GM18909 (cell line): Measurements from ENCODE around the gene EDNRB.
"Not testable (repeated sequence)": the region's sequence is repeated elsewhere in the genome, so short reads cannot be mapped to it uniquely, and the experiment has no call there.

Experiments
- ATAC-seq: cut with Tn5 transposase; IDR thresholded peaks from one replicate; pipeline ENCODE4 v1.9.1; 2021; ENCODE audit warnings: mild to moderate bottlenecking; ENCODE audit not compliant: unreplicated experiment, poor library complexity

Gene EDNRB

DNA sequence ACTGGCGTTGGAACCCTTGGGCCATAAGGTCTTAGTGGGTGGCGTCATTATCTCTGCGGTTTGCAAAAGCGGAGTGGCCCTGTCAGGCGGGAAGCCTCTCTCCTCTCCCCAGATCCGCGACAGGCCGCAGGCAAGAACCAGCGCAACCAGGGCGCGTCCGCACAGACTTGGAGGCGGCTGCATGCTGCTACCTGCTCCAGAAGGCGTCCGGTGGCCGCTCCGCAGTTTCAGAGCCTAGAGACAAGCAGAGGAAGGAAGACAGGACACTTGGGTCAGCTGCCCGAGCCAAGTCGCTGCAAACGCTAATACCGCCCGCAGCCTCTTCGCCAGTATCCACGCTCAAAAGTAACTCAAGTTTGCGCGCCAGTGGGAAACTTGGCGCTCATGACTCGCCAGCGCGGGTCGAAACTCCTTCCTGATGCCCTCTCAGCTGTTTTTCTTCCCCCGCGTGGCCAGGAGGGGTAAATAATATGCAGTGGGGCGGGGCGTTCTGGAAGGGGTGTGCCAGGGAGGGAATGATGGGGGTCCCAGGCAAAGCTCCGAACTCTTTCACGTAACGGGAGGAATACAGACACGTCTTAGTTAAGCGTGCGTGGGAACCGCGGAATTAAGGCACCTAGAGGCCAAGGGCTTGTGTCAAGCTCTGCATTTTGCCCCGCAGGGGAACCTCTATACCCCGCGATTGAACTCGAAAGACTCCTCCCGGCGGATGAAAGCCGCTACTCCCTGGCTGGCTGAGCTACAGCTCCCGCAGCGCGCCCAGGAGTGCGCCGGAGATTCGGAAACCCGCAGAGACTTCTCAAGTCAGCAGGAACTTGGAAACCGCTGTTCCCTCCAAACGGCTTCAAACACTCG is at the start of gene EDNRB:
Gene EDNRB, minus strand, starts transcription at position 441 of the 855 bp plus-strand sequence. Its CDS starts 258 bp downstream, at position 183.
- peak; percentile 49 for ATAC-seq

DNA sequence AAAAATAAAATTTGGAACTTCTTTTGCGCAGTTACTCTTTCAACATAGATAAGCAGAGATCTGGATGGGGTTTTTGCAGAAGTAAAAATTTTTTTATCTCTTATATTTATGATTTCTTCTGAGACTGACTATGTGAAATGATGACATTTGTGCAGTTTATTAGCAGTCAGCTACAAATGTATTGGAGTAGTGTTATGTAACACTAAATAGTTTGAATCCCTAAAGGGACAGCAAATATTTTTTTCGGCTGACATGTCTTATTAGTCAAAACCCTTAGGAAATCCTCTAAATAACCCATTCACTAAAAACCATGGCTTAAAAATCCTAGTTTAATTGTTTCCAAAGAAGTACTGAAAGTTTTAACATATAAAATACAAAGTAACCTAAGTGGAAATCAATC is 48.0 kb upstream of the EDNRB start:
- no peak for ATAC-seq

DNA sequence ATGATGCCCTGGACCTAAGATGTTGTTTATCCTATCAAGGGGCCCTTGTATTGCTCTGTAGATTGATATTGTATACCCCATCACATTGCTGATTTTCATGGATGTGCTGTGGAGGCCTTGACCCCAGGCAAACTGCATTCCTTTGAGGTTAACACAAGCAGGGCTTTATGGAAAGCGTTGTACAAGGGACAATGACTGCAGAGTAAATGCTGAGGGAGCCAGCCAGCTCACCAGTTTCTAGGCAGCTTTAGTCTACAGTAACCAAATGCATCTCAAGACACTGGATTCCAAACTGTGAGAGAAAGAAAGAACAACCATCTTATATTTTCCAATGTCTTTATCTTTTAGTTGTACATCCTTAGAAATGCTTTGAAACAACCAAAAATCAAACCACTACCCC is 34.1 kb upstream of the EDNRB start:
- no peak for ATAC-seq

DNA sequence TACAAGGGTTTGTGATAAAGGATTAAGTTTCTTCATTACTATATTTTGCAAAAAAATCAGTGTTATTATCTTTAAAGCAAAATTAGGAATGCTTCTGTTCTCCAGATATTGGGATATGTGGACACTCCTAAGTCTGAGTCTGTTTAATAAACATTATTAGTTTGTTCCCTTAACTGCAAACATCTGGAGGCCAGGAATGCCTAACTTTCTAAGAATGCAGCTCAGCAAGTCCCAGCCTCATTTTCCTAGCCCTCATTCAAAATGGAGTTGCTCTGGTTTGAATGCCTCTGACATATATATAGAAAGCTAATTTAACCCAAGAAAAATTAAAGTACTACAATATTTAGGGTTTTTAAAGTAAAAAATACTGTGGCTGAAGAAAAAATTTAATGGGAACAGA is 33.6 kb upstream of the EDNRB start:
- ATAC-seq = no peak

DNA sequence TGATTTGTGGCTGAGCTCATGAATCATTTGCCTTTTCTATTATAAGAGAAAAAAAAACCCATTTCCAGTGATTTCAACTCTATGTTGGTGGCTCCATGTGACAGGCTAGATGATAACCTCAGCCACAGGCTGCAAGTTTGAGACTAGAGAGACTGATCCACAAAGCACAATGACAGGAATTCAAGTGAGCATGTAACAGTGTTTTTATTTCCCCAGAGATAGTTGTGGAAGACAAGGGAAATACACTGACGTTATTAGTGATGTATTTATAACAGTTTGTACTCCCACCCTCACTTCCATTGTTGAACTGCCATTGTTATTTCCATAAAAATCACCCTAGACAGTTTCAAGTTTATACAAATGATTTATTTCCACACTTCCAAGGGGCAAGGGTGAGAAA is 27.9 kb upstream of the EDNRB start:
- no peak for ATAC-seq

DNA sequence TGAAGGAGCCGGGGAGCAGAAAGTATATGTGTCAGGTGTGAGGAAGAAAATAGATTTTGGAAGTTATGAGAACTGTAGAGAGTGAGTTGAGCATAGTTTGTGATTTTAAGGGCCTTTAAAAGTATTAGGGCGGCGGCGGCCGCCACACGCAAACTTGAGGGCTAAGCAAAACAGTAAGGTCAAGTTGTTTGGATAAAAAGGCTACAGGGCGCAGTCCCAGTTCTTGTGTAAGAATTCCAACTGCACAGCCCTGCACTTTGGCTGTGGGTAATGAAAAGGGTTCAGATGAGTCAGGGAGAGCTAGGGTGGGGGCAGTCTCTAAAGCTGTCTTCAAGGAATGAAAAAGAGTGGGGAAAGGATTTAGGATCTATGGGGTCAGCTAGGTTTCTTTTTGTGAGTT is 16.4 kb upstream of the EDNRB start:
- not testable (repeated sequence) for ATAC-seq

DNA sequence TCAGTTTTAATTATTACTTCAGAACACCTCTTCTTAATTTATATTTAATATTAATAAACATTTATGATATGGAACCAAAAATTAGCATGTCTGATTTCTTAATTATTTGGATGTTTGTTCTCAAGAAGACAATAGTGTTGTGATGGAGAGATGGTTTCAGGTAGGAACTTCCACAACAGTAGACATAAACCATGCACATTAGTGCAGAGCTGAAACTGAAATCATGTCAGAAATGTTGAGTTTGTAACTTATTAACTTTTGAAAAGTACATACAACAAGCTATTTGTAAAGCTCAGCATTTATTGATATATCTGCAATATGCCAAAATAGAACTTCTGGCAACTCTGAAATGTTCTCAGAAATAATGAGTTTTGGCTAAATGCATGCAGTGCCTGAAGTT is 11.8 kb upstream of the EDNRB start:
- ATAC-seq = peak; percentile 93

DNA sequence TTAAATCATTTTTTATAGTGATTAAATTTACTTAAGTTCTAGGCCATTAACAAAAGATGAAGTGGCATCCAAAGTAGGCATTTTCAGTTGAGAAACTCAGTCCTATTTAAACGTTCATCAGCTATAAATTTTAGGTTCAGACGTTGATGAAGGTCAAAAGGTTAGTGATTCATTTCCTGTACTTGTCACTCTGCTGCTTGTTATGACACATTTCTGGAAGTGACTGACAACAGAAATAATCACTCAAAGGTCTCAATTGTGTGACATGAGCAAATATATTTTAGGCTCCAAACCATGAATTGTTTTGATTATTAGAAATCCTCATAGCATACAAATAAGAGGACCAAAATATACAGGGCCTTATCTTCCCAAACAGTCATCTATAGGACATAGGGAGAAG is 10.3 kb upstream of the EDNRB start:
- peak; percentile 88 for ATAC-seq

DNA sequence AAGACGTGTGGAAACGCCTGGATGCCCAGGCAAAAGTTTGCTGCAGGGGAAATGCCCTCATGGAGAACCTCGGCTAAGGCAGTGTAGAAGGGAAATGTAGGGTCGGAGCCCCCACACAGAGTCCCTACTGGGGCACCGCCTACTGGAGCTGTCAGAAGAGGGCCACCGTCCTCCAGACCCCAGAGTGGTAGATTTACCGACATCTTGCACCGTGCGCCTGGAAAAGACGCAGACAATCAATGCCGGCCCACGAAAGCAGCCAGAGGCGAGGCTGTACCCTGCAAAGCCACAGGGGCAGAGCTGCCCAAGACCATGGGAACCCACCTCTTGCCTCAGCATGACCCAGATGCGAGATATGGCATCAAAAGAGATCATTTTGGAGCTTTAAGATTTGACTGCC is 7.0 kb upstream of the EDNRB start:
- ATAC-seq = no peak

DNA sequence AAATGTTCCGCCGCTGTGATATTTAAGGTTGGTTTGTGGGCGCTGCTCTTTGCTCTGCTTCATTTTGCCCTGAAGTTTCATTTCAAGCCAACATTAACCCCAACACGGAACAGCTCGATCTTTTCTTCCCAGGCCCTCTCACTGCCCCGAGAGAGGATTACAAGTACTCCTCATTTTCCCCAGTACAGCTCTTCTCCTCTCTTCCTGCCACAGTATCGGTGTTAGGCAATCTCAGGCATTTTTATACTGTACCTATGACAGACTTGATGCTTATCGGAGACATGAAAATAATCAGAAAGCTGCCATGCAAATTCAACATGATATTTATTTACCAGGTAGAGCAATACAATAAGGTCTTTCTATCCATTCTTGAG is 1.3 kb upstream of the EDNRB start:
- no peak for ATAC-seq

DNA sequence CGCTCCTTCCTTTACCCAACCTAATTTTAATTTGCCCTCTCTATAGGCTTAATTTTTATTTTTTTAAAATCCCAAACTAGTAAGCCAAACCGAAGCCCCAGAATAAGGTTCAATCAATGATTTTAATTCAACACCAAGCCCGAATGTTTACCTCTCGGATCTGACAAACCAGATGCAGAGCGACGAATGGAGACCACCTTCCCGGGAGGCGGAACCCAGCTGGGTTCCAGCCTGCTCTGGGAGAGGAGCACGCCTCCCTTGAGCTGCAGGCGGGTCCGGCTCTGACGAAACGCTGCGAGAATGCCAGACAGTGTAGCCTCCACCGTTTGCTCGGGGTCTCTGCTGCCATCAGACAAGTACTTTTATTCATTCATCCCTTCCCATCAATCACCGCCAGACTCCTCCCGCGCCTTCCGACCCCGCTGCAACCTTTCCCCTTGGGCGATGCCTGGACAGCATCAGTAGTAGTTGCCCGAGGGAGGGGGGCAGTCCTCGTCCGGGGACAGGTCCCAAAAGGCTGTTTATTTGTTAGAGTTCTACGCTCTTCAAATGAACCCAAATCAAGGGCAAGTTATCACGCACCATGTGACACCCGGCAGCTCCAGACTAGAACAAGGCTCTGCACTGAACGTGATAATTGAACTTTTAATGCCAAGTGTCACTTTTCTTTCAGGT is 752 bp upstream of the EDNRB start:
- ATAC-seq = peak; percentile 46

DNA sequence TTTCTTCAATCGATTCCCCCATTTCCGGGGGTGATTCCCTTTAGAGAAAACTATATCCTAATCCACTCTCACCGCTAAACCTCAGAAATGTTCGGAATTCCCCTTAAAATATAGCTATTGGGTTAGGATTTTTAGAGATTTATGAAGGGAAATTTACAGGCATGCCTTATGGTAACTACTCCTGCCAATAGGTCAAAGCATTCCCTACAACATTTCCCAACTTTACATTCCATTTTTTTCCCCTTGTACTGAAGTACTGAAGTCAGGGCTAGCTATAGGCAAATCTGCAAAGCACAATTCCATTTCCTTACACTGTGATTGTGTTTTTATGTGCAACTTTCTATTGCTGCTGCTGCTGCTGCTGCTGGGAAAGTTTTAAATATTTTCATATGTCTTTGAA is 2.1 kb downstream of the EDNRB start:
- no peak for ATAC-seq

DNA sequence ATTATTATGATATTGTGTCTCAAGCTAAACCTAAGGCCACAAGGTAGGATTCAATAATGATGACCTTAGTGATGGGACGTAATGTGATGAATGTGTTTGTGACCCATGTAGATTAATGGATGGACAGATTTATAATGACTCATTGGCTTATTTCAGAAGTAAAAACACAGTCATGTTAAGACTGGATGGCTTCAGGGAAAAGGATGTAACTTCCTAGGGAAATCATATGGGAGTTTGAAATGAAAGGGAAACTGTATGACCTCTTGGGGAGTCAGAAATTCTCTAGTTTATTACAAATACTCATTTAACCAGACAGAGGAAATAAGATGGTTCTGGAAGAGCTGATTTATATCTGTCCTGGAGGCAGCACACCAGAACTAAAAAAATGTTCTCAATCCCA is 2.9 kb downstream of the EDNRB start:
- no peak for ATAC-seq

DNA sequence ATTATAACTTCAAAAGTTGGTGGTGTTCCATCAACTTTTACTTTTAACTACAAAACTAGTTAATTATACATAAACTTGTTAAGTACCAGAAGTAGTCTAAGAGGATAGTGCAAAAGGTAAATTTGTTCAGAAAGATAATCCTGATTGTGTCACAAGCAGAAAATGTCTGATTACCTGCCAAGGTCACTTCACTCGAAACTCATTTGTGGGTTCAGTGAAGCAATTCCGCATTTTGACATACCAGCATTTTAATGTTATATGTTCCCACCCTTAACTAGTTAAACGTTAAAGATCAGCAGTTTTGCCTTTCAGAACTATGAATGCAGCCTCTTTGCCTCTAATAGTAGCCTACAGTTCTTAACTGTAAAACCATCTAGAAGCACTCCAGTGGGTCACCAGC is 5.6 kb downstream of the EDNRB start:
- no peak for ATAC-seq

DNA sequence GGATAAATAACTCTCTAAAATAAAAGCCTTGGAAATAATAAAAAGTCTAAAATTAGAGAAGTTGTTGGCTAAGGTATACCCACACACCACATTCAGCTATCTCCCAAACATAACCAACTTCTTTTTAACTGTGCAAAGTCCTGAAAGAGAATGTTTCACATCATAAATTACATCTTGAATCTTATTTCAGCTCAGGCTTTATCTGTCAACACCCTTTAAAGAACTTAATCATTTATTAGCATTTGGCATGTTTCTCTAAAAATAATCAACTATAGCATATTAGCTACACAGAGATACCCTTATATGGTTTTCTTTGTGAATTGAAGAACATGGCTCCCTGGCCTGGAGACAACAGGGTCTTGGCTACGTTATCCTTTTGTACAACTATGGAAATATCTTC is 6.9 kb downstream of the EDNRB start:
- ATAC-seq = no peak

DNA sequence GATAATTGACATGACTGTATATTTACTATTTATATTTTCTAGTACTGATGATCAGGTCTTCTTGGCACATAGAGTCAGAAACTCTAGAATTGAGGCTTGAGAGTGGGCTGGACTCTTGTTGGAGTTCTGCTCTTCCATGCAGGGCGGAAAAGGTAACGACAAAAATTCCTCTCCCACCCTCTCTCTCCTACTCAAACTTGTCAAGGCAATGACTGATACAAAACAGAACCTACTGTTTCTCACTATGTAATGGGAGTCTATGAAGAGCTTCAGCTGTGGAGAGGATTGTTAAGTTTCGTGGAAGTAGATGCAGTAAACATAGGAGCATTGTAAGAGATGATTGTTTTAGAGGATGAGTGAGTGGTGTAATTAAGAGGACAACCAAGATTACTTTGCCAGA is 8.8 kb downstream of the EDNRB start:
- ATAC-seq = no peak

DNA sequence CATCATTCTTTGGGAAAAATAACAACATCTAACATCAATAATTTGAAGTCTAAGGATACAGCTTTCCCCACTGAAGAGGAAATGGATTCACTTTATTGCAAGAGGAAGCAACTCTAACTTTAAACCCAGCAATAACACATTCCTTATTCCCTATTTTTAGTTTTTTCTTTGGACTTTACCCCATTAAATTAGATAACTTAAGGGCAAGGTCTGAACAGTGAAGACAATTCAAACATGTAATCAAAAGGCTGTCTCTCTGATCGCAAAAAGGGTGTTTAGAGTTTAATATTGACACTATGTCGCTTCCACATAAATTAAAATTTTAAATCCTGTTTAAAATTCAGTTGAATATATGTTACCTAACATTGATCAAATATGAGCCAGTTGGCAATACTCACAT is 10.1 kb downstream of the EDNRB start:
- ATAC-seq = no peak

DNA sequence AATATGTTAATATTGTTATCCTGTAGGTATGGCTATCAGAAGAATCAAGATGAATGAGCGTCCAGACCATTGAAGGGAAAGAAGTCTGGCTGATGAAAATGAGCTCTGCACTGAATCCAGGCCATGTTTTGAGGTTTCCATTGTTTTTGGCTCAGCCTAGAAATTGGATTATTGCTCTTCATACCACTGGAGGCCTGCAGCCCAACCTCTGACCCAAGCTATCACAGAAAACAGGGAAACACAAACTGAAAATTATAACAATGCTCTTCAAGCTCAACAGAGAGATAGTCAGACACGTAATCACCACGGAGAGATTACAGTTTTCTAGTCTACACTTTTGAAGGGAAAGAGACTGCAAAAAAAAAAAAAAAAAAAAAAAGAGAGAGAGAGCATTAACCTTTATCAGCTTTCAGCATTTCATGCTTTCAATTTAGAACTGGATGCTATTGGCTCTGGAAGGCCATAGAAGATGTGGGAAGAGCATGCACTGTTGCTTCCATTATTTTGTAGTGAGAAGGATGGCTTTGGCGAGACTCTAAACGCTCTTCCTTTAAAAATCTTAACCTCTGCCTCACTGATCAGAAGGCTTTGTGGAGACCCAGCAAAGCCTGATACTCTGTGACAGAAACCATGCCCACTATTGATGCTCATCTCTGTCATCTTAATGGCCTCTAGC is 10.8 kb downstream of the EDNRB start:
- no peak for ATAC-seq

DNA sequence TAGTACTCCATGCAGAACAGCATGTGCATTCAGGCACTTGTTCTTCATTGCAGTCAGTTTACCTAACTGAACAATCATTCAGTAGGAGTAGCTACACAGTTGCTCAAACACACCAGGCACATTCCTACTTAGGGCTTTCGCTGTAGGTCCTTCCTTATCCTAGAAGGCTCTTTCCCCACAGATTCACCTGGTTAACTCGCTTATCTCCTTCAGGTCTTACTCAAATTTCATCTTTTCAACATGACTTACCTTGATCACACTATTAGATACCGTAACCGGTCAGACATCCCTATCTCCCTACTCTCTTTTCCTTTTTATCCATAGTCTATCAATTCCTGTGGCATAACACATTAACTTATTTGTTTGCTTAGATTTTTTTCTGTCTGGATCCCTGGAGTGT is 14.6 kb downstream of the EDNRB start:
- no peak for ATAC-seq

DNA sequence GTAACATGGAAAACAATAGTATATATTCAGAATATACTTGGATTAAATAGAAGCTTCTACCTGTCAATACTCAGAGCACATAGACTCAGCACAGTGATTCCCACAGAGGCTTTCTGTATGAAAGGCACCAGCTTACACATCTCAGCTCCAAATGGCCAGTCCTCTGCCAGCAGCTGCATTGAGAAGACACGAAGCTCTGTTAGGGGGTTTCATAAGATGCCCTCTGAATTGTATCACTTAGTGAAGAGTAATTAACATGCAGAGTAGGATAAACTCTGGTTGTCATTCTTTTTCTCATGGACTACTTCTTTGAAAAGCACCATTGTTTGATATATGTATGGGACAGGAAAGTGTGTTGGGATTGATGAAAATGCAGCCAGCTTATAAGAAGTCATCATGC is 15.2 kb downstream of the EDNRB start:
- no peak for ATAC-seq

DNA sequence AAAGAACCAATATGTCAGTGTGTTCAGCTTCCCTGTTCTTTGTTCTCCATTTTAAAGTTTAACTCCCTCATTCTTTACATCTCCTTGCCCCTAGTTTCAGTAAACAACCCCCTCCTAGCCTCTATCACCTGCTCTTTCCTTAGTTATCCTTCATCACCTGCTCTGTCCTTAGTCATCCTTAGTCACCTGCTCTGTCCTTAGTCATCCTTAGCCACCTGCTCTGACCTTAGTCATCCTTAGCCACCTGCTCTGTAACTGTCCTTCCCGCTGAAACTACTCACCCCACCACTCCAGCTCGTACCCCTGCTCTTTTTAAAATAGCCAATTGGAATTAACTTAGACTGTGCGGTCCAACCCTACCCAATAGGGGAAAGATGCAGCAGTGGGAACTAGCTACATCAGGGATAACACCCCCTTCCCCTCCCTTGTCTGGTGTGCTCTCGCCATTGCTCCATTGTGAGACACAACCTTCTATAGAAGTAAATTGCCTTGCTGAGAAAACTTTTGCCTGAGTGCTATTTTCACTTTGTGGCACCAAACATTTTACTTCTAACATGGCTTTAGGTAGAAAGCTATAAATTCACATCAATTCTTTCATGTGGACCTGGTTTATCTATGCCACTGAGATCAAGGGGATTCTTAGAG is 16.2 kb downstream of the EDNRB start:
- no peak for ATAC-seq
